ENCODE data around the gene PLCB4.

PLCB4 gene

GRCh38 chr20:9485614-9486340 lies 416.9 kb downstream of the PLCB4 start:
- TF ChIP-seq, protein P1, sequence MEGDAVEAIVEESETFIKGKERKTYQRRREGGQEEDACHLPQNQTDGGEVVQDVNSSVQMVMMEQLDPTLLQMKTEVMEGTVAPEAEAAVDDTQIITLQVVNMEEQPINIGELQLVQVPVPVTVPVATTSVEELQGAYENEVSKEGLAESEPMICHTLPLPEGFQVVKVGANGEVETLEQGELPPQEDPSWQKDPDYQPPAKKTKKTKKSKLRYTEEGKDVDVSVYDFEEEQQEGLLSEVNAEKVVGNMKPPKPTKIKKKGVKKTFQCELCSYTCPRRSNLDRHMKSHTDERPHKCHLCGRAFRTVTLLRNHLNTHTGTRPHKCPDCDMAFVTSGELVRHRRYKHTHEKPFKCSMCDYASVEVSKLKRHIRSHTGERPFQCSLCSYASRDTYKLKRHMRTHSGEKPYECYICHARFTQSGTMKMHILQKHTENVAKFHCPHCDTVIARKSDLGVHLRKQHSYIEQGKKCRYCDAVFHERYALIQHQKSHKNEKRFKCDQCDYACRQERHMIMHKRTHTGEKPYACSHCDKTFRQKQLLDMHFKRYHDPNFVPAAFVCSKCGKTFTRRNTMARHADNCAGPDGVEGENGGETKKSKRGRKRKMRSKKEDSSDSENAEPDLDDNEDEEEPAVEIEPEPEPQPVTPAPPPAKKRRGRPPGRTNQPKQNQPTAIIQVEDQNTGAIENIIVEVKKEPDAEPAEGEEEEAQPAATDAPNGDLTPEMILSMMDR (IDR thresholded peaks at IDR 0.05; ENCODE audit: insufficient read depth, low read depth, low read length, missing control alignments): no peak
- DNase-seq (ENCODE audit: low read depth): no peak
- no peak overlapping the region for H3K4me3 ChIP-seq (ENCODE audit: low read depth, low read length)

GRCh38 chr20:9487231-9487630 lies 418.3 kb downstream of the PLCB4 start:
- no peak for DNase-seq (ENCODE audit: low read depth)
- no peak overlapping the region for H3K4me3 ChIP-seq (ENCODE audit: low read depth, low read length)
- TF ChIP-seq, protein P1 (IDR thresholded peaks at IDR 0.05; ENCODE audit: insufficient read depth, low read depth, low read length, missing control alignments): no peak

- no peak for DNase-seq (ENCODE audit: low read depth)
- H3K4me3 ChIP-seq (ENCODE audit: low read depth, low read length): no peak overlapping the region
- TF ChIP-seq, protein P1 (IDR thresholded peaks at IDR 0.05; ENCODE audit: insufficient read depth, low read depth, low read length, missing control alignments): no peak
Measured at GRCh38 chr20:9488063-9488462, 419.2 kb downstream of the PLCB4 start.

DNA sequence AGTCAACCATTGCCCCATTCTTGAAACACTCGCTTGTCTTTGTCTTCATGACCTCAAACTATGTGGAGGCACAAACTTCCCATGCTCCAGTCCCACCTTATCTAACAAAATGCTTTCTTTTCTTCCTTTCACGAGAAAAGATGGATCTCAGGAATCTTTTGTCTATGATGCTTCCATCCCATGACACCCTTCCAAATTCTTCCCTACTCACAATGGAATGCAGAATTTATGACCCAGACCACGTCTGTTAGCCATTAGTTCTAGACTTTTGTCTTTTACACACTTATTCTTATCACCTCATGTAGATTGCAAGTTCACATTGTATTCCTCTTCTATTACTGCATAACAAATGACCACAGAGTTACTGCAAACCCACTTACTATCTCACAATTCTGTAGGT lies 421.3 kb downstream of the PLCB4 start:
- H3K4me3 ChIP-seq (ENCODE audit: low read depth, low read length): no peak overlapping the region
- DNase-seq (ENCODE audit: low read depth): no peak
- TF ChIP-seq, protein P1 (IDR thresholded peaks at IDR 0.05; ENCODE audit: insufficient read depth, low read depth, low read length, missing control alignments): no peak

DNA sequence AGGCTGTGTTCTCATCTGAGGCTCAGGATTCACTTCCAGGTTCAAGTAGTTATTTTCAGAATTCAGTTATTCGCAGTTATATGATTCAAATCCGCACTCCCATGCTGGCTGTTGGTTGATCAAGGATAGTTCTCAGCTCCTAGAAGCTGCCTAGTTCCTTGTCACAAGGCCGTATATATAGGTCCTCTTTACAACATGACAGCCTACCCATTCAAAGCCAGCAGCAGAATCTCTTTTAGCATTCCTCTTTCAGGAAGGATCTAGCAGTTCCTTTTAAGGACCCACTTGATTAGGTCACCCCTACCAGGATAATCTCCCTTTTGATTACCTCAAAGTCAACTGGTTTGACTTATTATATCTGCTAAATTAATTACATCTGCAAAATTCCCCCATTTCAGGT lies 421.7 kb downstream of the PLCB4 start:
- no peak for DNase-seq (ENCODE audit: low read depth)
- TF ChIP-seq, protein P1 (IDR thresholded peaks at IDR 0.05; ENCODE audit: insufficient read depth, low read depth, low read length, missing control alignments): no peak
- H3K4me3 ChIP-seq (ENCODE audit: low read depth, low read length): no peak overlapping the region

DNA sequence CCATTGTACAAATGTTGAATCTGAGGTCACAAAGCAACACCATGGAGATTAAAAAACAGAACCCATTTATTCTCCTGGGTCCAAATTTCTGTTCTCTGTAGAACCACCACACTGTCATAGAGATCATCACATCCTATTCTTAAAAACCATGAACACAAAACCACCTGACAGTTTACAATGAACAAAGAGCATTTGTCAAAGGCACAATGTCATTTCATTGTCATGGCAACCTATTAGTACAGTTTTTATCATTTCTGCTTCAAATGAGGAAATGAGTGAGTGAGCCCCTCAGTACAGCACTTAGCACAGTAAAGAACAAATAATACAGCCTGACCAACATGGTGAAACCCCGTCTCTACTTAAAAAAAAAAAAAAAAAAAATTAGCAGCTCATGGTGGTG lies 422.4 kb downstream of the PLCB4 start:
- no peak for DNase-seq (ENCODE audit: low read depth)
- no peak overlapping the region for H3K4me3 ChIP-seq (ENCODE audit: low read depth, low read length)
- TF ChIP-seq, protein P1 (IDR thresholded peaks at IDR 0.05; ENCODE audit: insufficient read depth, low read depth, low read length, missing control alignments): no peak

DNA sequence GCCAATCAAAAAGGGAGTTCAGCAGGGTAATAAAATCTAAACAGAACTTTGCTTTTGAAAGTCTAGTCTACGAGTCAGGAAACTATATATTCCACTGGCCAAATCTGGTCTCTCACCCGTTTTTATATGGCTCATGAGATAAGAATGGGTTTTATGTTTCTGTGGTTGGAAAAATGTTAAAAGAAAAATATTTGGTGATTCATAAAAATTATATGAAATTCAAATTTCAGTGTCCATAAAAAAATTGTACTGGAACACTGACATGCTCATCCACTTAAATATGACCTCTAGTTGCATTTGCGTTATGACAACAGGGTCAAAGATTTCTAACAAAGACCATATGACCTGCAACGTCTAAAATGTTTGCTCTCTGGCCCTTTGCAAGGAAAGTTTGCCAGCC lies 423.2 kb downstream of the PLCB4 start:
- DNase-seq (ENCODE audit: low read depth): no peak
- no peak overlapping the region for H3K4me3 ChIP-seq (ENCODE audit: low read depth, low read length)
- TF ChIP-seq, protein P1 (IDR thresholded peaks at IDR 0.05; ENCODE audit: insufficient read depth, low read depth, low read length, missing control alignments): no peak

Measured in GM12865 (cell line).